AG09309 (cell line): Measurements from ENCODE around the gene TMEM150A.

Source experiments
- DNase-seq: peaks from one replicate; pipeline ENCODE4 v3.0.0-alpha.2; 2010; ENCODE audit warnings: low read depth
- H3K4me3 ChIP-seq: 2 replicates; pipeline ENCODE4 v1.5.1; 2011; ENCODE audit warnings: mild to moderate bottlenecking, low read depth, low read length, moderate library complexity; ENCODE audit not compliant: control insufficient read depth
- TF ChIP-seq, protein P1 (sequence below): IDR thresholded peaks from 2 replicates; pipeline ENCODE4 v1.5.1; 2011; ENCODE audit warnings: mild to moderate bottlenecking, low read depth, low read length, inconsistent platforms; ENCODE audit not compliant: insufficient read depth, control insufficient read depth; ENCODE audit errors: missing control alignments

The TMEM150A gene

DNA sequence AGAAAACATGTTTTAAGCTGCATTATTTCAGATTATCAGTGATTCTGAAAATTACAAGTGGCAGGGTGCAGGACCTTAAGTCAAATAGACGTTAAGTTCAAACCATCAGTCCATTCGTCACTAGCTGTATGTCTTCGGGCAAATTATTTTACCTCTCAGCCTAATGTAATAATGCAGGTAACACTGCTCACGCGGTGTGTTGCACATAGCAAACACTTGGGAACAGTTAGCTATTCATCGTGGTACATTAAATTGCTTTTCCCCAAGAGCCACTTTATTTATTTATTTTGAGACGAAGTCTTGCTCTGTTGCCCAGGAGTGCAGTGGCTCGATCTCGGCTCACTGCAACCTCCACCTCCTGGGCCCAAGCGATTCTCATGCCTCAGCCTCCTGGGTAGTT is 53.4 kb downstream of the TMEM150A start:
- H3K4me3 ChIP-seq, result no peak overlapping the region
- TF ChIP-seq, protein P1, sequence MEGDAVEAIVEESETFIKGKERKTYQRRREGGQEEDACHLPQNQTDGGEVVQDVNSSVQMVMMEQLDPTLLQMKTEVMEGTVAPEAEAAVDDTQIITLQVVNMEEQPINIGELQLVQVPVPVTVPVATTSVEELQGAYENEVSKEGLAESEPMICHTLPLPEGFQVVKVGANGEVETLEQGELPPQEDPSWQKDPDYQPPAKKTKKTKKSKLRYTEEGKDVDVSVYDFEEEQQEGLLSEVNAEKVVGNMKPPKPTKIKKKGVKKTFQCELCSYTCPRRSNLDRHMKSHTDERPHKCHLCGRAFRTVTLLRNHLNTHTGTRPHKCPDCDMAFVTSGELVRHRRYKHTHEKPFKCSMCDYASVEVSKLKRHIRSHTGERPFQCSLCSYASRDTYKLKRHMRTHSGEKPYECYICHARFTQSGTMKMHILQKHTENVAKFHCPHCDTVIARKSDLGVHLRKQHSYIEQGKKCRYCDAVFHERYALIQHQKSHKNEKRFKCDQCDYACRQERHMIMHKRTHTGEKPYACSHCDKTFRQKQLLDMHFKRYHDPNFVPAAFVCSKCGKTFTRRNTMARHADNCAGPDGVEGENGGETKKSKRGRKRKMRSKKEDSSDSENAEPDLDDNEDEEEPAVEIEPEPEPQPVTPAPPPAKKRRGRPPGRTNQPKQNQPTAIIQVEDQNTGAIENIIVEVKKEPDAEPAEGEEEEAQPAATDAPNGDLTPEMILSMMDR, result no peak
- no peak for DNase-seq

DNA sequence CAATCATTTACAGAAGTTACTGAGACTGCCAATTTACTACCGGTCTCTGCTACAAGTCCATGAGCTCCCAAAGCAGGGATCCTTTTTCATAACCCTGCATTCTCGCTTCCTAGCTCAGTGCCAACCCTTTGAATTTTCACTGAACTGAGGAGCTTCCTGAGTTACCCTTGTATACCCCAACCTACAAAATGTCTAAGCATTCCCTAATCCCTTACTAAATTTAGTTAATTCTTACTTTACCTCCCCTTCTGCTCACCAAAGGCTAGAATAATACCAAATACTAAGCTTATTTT is 53.9 kb downstream of the TMEM150A start:
- TF ChIP-seq, protein P1, result no peak
- no peak for DNase-seq
- H3K4me3 ChIP-seq, result no peak overlapping the region
